Stimulated activated CD8-positive, alpha-beta memory T cell treated with anti-CD3 and anti-CD28 coated beads, Interleukin-7, amount 100 ng/mL, for 24 hours (primary cell): ENCODE results near the gene C3orf80.
"Not testable (repeated sequence)": the region's sequence is repeated elsewhere in the genome, so short reads cannot be mapped to it uniquely, and the experiment has no call there.

Source experiments
- DNase-seq: peaks from one replicate; pipeline ENCODE4 v3.0.0-alpha.2; 2020; ENCODE audit warnings: low read depth

Gene C3orf80

DNA sequence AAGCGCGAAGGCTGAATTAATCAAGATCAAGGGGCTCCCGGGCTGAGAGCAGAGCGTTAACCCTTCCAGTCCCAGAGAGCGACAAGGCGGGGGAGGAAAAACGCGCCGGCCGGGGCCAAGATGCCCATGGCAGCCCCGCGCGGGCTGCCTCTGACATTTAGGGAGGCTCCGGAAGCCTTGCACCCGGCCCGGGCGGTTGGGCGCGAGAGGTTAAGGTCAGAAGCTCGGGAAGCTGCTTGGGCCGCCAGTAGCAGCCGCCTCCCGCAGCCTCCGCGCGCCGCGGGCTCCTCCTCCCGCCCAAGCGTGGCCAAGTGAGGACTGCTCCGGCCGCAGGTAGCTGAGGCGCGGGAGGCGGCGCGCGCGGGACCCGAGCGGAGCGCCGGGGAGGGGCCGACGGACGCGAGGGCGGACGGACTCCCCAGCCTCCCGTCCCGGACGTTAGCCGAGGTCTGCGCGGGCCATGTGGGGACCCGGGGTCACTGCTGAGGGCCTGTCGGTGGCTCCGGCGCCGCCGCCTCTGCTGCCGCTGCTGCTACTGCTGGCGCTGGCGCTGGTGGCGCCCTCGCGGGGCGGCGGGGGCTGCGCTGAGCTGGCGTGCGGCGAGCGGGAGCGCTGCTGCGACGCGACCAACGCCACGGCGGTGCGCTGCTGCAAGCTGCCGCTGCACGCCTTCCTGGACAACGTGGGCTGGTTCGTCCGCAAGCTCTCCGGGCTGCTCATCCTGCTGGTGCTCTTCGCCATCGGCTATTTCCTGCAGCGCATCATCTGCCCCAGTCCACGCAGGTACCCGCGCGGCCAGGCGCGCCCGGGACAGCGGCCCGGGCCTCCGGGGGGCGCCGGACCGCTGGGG, at the start of gene C3orf80:
Gene C3orf80, plus strand, starts transcription at position 247 of the 850 bp plus-strand sequence. Its CDS starts 214 bp downstream, at position 461.
- no peak for DNase-seq

DNA sequence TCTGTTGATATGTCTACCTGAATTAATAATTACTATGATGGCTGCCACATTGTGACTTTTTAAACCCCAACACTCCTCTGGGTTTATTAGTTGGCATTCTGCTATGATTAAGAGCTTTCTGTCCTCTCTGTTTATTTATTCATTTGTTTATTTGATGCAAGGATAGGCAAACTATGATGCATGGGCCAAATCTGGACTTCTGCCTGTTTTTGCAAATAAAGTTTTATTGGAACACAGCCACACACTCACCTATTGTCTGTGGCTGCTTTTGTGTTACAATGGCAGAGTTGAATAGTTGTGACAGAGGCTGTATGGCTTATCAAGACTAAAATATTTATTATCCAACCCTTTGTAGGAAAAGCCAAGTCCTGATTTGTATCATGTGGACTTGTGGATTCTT, 48.3 kb upstream of the C3orf80 start:
- no peak for DNase-seq

DNA sequence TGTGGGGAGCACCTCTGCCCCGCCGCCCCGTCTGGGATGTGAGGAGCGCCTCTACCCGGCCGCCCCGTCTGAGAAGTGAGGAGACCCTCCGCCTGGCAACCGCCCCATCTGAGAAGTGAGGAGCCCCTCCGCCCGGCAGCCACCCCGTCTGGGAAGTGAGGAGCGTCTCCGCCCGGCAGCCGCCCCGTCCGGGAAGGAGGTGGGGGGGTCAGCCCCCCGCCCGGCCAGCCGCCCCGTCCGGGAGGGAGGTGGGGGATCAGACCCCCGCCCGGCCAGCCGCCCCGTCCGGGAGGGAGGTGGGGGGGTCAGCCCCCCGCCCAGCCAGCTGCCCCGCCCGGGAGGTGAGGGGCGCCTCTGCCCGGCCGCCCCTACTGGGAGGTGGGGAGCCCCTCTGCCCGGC, 46.6 kb upstream of the C3orf80 start:
- not testable (repeated sequence) for DNase-seq

DNA sequence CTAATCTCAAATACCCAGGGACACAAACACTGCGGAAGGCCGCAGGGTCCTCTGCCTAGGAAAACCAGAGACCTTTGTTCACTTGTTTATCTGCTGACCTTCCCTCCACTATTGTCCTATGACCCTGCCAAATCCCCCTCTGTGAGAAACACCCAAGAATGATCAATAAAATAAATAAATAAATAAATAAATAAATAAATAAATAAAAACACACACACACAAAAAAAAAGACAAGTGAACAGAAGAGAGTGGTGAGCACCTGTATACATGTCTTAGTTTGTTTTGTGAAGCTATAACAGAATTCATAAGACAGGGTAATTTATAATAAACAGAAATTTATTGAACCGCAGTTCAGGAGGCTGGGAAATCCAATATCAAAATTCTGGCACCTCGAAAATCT, 45.8 kb upstream of the C3orf80 start:
- DNase-seq: not testable (repeated sequence)

DNA sequence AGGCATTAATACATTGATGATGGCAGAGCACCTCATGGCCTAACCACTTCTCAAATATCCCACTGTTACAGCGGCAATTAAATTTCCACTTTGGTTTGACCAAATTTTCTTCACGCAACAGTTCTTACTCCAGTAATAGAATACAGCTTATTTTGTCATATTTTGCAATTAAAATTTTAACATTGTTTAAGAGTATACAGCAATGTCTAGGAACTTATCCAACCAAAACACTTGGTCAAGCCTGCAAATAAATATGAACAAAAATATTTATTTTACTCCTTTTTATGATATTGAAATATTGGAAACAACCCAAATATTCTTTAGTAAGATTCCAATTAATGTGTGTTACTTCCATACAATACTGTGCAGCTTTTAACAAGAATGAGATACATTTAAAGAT, 45.3 kb upstream of the C3orf80 start:
- DNase-seq: no peak

DNA sequence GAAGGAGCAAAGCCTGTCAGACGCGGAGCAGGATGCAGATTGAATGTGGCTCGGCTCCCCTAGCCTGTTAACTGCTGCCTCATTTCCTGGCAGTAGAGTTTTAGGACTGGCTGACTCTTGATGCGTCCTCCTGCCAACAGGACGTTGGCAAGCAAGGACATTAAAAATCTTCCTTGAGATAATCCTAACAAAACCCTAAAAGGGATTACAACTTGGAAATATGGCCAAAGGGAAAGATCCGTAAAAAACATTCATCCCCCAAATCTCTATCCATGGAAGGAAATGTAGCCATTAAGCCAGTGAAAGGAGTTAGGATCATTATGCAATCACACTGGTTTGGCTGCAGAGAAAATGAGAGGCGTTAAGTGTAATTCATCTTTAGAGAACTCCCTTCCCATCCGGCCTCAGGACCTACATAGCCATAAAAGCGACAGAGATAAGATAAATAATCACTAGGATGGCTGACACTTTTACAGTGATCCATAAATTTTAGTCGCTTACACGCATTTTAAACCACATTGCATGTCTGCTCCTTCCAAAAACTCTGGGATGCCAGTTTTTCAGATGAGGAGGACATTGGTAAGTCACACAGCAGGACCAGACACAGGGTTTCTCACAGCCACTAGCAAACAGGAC, 44.5 kb upstream of the C3orf80 start:
- no peak for DNase-seq

DNA sequence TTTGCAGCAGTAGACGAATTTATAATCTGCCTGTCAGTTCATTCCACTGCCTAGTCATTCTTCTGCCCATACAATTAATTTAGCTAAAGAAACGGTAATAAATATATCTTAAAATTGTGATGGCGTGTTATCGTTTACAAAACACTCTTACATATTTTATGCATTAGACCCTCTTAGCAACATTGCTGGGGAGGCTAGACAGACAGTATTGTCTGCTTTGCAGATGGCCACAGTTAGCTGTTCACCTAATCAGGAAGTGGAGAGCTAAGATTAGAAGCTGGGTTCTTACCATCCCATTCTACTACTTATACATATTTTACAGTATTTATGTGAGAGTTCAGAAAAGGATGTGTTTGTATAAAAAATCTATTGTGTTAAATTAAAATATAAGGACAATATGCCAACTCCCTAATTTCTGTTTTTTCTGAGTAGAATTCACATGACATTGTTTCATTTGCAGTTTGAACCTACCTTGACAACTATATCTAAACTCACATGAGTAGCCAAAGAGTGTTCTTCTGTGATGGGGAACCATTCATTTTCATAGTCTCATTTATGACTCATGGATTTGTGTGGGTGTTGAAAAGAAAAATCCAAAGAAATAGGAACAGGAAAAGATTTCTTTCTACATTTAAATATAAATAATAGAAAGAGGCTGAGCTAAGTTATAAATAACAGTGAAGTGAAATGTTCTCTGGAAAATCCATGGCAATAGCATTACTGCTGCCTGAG, 41.7 kb upstream of the C3orf80 start:
- DNase-seq: no peak

DNA sequence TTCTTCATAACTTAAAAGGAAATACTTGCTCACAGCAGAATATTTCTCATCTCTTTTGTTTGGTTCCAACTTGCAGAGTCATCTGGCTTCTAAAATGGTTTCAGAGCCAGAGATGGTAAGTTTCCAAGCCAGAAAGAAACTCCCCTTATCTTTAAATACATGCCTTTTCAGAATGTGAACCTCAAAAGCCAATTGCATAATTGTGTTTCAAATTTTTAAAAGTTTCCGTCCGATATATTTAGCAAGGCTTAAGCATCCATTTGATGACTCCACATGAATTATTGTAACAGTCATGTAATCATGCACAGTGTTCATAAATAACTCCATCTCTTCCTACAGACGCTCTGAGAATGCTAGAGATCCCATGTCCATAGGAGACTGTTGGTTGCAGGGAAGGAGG, 40.6 kb upstream of the C3orf80 start:
- no peak for DNase-seq

DNA sequence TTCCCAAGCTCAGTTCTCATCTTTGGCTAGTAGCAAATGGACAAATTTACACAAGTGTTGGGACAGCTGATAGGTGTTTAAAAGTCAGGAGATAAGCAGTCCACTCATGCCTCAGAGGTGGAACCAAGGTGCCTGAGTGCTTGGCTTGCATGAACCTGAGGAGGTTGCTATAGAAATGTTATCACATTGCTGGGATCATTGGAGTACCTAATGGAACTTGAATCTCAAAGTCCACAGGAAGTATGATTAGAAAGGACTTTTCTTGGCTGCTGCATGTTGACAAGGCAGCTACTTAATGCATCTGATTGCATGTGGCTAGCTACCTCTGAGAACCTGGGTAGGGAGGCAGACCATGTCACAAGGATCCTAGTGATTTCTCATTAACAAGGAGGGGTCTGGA, 39.5 kb upstream of the C3orf80 start:
- no peak for DNase-seq

DNA sequence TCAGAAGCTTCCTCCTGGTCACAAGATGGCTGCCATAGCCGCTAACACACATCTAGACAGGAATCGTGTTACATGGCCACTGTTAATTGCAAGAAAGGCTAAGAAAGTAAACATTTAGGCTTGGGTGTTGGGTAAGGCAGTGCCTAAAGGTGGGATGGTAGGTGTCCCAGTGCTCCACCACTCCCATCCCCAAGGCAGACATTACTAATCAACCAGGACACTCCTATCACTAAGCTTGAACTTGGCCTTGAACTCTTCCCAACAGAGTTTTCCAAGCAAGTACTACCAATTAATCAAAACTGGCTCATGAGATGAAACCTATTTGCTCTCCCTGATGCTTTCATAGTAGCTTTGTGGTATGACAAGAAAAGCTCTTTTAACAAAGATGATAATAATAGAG, 37.9 kb upstream of the C3orf80 start:
- DNase-seq: no peak

DNA sequence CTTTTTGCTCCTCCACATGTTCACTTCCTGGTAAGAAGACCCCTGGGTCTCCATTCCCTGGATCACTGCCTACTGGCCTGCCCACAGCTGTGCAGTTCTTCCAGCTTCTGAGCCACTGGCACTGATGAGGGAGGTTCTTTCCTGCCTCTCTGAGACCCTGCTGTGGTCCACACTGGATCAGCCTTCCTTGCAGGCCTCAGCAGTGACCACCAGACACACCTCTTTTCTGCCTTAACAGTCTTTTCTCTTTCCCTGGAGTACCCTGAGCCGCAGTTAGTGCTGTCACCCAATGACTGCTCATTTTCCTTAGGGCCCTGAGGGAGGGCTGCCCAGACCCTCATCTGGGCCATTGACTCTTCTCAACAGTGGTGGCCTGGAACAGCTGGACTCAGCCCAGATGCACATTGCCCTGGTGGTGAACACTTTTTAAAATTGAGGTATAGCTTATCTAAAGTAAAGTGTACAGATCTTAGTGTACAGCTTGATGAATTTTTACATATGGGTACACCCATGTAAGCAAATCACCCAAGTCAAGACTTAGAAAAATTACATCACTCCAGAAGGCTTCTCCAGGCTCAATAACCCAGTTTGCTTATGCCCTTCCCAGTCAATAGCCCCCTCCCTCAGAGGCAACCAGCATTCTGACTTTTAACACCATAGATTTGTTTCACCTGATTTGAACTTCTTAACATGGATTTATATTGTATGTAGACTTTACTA, 32.8 kb upstream of the C3orf80 start:
- no peak for DNase-seq

DNA sequence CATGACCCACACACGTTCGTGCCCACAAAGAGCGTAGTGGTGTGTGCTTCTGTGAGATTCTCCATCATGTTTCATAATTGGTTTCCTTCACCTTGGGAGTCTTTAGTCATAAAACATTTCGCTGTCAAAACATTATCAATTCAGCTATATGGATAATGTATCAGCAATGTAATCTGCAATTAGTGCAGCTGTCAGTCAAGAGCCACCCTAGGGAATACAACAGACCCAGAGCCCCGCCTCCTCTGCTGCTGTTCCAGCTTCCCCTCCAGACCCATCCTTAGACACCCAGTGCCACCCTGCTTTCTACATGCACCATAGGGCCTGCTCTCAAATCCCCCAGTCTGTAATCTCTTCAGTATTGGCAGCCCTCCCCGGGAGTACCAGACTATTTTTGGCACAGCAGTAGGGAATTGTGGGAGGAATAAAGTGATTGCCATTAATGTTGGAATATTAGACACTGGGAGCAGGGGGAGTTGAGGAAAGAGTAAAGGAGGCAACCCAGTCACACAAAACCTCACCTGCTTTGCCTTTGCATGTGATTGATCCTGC, 31.5 kb upstream of the C3orf80 start:
- no peak for DNase-seq

DNA sequence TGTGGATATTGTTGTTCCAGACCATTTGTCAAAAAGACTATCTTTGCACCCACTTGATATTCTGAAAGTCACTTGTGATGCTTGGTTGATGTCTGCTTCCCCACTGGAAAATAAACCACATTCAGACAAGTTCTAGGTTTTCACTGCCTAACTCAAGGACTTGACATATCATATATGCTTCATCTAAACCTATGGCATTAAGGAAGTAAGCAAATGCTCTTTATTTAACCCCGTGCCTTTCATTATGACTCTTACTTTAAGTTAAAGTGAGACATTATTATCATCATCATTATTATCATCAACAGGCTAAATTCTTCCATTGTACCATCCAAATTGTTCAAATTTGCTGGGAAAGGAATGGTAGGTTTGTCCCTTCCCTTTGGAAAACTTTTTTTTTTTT, 30.8 kb upstream of the C3orf80 start:
- no peak for DNase-seq

DNA sequence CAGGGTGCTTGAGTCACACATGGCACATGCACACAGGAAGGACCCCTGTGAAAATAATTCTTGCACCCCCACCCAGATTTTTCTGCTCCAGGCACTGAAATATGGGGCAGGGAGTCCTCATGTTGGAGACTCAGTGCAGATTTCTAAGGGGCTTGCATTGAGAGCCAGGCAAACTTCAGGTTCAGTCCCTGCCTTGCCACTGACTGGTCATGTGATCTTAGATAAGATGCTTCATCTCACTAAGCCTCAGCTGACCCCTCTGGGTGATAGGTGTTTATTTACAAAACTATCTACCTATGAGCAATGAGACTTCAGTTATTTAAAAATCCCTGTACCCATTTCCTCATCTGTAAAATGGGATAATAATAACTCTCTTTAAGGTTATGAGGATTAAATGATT, 30.1 kb upstream of the C3orf80 start:
- DNase-seq: no peak

DNA sequence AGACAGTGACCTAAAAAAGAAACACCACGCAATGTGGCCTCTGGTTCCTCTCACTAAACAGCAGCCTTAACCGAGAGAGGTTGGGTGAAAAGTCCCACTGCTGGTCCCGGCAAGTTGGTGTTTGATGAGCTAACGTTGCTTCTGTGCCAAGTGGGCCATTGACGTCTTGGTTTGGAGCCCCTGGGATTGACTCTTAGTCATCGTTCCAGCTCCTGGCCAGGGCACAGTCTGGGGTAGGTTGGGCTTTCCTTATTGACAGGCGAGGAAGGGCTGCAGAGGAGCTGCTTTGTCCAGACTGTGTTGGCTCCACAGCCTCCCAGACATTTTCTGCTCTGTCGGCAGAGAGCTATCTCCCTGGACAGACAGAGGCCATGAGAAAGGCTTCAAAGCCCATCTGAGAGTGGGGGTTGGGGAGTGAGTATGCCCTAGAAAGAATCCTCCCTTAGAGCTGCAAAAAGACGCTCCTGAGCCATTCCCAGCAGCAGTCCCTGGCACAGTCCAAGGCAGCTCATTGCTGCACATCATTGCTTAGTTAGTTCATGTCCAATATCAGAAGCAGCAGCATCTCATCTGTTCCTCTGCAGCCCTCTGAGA, 28.6 kb upstream of the C3orf80 start:
- no peak for DNase-seq

DNA sequence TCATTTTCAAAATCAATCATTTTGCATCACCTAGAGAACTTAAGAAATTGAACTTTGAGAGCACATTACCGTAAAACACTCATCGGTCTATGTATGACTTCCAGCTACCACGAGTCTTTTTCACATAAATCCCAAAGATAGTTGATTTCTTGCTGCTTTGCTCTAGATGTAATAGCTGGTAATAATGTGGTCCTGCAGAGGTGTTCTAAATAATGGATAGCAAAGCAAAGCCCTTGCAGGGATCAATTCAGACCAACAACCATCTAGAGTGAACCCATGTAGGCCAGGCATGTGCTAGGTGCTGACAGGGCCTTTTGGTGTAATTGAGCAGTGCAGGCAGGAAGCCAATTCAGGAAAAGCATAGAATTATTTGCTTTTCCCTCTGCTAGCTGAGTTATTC, 26.1 kb upstream of the C3orf80 start:
- DNase-seq: no peak

DNA sequence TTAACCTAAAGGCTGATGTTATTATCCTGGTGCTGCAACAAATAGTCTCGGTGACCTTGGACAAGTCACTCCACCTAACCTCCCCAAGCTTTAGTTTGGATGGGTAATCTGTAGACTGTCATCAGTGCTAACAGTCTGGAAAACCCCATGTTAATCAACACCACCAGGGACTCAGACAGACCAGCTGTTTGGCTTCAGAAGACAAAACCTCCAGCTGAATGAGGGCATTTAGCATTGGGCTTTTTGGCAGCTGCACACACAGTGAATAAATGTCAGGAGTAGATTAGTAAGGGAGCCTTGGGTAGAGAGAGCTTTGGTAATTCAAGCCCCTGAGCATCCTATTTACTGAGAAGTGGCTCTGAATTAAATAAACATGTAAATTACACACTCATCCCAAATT, 24.9 kb upstream of the C3orf80 start:
- no peak for DNase-seq

DNA sequence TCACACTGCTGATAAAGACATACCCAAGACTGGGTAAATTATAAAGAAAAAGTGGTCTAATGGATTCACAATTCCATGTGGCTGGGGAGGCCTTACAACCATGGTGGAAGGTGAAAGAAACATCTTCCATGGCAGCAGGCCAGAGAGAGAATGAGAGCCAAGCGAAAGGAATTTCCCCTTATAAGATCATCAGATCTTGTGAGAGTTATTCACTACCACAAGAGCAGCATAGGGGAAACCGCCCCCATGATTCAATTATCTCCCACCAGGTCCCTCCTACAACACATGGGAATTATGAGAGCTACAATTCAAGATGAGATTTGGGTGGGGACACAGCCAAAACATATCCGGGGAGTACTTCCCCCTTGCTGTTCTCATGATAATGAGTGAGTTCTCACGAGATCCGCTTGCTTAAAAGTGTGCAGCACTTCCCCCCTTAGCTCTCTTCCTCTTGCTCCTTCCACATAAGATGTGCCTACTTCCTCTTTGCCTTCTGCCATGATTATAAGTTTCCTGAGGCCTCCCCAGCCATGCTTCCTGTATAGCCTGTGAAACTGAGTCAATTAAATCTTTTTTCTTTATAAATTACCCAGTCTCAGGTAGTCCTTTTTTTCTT, 20.7 kb upstream of the C3orf80 start:
- DNase-seq: not testable (repeated sequence)

DNA sequence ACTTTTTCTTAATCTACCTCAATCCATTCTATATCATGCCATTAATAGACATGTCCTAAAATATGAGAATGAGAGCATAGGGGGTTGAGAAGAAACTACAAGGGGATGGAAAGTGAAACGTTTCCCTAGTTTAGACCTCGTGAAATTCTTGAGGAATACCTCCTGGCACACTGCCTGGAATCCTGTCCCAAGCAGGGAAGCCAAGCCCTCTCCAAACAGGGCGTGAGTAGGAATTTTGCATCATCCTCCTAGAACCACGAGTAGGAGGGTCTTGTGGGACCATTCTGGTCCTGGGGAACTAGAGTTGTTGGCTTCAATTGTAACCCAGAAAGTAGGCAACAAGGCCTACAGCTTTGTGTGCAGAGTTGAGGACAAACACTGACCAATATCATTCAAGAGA, 19.6 kb upstream of the C3orf80 start:
- no peak for DNase-seq

DNA sequence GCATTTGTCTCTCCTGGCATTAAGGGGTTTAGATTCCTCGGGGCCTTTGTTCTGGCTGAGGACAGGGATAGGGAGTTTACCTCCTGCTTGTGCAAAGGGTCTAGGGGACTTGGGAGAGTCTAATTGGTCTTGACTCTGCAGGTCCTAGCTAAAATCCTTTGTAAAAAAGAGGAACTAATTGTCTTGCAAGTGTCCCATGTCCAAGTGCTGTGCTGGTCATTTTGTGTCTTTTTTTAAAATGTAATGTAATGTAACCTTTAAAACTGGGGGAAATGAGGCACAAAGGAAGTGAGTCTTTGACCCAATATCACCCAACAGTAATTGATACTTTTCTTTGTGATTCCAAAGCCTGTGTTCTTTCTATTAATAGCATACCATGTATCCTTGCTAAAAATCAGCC, 14.9 kb upstream of the C3orf80 start:
- DNase-seq: no peak

DNA sequence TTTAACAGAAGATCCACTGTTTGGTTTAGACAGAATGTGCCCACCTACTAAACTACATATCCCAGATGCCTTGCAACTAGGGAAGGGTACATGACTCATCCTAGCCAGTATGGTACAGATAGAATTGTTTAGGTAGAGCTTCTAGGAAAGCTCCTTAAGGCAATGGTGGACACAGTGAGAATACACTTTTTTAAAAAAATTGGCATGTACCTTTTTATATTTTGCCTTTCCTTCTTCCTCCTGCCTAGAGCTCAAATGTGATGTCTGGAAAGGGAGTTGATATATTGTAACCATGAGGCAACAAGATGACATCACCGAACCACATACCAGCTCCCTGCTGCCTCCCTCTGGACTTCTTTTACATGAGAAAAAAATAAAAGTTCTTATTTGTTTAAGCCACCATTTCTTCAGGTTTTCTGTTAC, 14.4 kb upstream of the C3orf80 start:
- no peak for DNase-seq
